Brain microvascular endothelial cell (primary cell): ENCODE results near the gene ECHDC3.

Experiments
- DNase-seq: peaks from one replicate; pipeline ENCODE4 v3.0.0-alpha.2; 2020
- H3K27ac ChIP-seq: fragments of 250-450 bp; sonication (Bioruptor Pico); 2 replicates; pipeline ENCODE4 v1.5.1; 2020; ENCODE audit warnings: mild to moderate bottlenecking, moderate library complexity
- H3K27me3 ChIP-seq: fragments of 250-450 bp; sonication (Bioruptor Pico); replicated peaks from 2 replicates; pipeline ENCODE4 v1.5.1; 2020; ENCODE audit warnings: mild to moderate bottlenecking
- H3K36me3 ChIP-seq: fragments of 250-450 bp; sonication (Bioruptor Pico); replicated peaks from 2 replicates; pipeline ENCODE4 v1.5.1; 2020; ENCODE audit warnings: mild to moderate bottlenecking
- H3K4me3 ChIP-seq: 2 replicates; pipeline ENCODE4 v1.5.1; 2011; ENCODE audit warnings: low read depth, mild to moderate bottlenecking, control low read depth, low read length, moderate library complexity
- CTCF ChIP-seq: IDR thresholded peaks from 2 replicates; pipeline ENCODE4 v1.5.1; 2011; ENCODE audit warnings: low read depth, mild to moderate bottlenecking, moderate library complexity, low read length, control low read depth, inconsistent platforms; ENCODE audit errors: missing control alignments
- in situ Hi-C: cut with HindIII; loops from 2 replicates; pipeline ENCODE4 v1.10.0; 2017; ENCODE audit warnings: low sequenced_read_pairs, low pct_ligation_motif_present

ECHDC3 gene

GRCh38 chr10:11742779-11743298 lies 657 bp downstream of the ECHDC3 start:
- DNase-seq, result no peak
- TF ChIP-seq CTCF, result no peak
- Histone ChIP-seq H3K36me3 (no peaks in the 10 kb centered on the region), H3K4me3 (peak overlapping the region; percentile 65), H3K27me3 (no peaks in the 10 kb centered on the region), H3K27ac (no peak overlapping the region)
- in situ Hi-C loops, result no loop called here

DNA sequence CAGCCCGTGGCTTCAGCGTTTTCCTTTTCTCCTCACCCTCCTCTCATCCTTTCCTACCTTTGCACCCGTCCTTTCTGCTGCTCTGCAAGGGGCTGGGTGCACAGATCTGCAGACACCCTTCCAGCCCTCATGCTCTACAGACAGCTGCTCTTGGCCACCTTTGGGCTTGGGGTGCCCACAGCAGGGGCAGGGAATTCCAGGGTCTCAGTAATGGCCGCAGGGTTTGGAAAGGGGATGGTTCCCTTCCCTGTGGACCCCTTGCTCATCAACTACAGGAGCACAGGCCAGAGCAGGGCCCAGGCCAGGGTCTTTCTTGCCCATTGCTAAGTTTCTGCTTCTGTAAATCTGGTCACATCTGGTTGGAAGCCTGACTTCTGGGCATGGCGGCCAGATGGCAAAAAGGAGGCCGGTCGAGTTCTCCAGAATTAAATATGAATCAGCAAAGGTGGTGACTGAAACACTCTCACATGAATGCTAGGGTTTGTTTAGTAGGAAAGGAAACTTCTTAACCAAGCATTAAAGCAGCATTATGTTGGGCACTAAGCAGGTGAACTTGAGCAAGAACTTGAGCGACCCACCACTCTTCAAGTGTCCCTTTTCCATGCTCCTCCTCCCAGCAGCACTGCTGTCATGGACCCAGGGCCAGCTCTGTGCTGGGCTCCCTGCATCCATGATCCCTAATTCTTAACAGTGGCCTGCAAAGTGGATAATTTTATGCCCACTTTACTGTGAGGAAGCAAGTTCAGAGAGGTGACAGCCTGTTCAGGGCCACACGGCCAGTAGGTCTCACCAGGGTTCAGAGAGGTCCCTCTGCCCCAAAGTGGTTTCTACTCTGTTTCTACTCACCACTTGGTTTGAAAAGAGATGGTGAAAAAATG lies 1.5 kb downstream of the ECHDC3 start:
- no peak for TF ChIP-seq CTCF

DNA sequence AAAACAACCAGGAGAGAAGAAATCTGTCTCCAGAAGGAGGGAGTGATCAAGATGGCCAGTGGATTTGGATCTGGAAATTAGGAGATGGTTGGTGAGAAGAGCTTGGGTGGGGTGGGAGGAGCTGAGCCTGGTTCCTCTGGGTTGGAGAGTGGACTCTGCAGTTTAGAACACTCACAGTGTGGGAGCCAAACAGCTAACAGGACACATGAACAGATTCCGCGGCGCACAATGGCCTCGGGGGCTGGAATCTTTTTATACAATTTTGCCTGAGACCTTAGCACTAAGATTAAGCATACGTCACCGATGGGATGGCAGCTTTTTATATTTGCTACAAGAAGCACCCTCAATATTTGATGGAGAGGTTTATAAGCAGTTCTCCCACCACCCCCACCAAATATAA lies 2.9 kb downstream of the ECHDC3 start:
- Histone ChIP-seq H3K36me3 (no peaks in the 10 kb centered on the region), H3K27ac (no peak overlapping the region), H3K27me3 (no peaks in the 10 kb centered on the region), H3K4me3 (no peak overlapping the region)
- no peak for DNase-seq
- in situ Hi-C loops, result no loop called here
- no peak for TF ChIP-seq CTCF

More for the DNA sequence above, 1.5 kb downstream of the ECHDC3 start:
- no peaks in the 10 kb centered on the region for H3K36me3 ChIP-seq
- in situ Hi-C loops, result no loop called here
- no peak overlapping the region for H3K27ac ChIP-seq
- H3K4me3 ChIP-seq, result no peak overlapping the region
- no peaks in the 10 kb centered on the region for H3K27me3 ChIP-seq
- no peak for DNase-seq

DNA sequence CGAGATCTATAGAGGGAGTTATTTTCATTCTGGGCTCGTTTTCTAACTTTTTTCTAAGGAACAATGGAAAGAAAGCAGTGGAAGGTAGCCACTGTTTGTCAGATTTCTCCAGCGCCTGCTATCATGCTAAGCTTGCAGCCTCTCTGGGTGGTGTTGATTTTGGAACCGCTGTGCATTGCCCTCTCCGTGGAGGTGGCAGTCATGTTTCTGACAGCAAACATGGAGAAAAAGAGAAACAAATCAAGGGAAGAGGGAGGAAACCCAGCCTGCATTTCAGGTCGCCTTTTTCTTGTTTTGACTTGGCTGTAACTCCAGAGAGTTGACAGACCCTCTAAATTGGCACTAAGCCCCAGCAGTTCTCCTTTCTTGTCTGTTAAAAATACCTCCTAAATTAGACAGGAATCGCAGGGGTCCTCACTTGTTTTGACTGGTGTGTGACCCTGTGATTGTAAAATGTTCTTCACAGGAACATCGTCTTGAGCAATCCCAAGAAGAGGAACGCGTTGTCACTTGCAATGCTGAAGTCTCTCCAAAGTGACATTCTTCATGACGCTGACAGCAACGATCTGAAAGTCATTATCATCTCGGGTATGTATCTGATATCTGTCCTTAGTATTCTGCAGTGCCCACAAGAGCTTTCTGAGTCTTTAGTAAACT lies 4.8 kb downstream of the ECHDC3 start:
- H3K27ac ChIP-seq, result no peak overlapping the region
- in situ Hi-C loops, result no loop called here
- no peaks in the 10 kb centered on the region for H3K36me3 ChIP-seq
- DNase-seq, result no peak
- no peaks in the 10 kb centered on the region for H3K27me3 ChIP-seq
- TF ChIP-seq CTCF, result no peak
- no peak overlapping the region for H3K4me3 ChIP-seq

DNA sequence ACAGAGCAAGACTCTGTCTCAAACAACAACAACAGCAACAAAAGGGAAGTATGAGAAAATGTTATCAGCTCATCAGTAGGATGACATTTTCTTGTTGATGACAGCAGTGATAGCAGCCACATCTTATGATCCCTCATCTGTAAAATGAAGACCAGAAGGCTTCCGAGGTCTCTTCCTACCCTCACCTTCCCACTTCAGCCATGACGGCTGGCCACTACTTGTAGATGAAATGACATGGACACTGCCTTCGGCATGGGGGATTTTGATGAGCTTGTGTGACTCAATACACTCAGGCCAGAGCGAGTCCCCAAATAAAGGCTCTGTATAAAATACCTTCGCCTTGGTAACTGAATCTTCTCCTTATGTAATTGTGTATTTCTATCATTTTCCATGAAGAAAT lies 6.7 kb downstream of the ECHDC3 start:
- TF ChIP-seq CTCF, result no peak
- no peaks in the 10 kb centered on the region for H3K36me3 ChIP-seq
- in situ Hi-C loops, result no loop called here

More for the DNA sequence above, 6.7 kb downstream of the ECHDC3 start:
- Histone ChIP-seq H3K4me3 (no peak overlapping the region), H3K27ac (no peak overlapping the region), H3K27me3 (no peaks in the 10 kb centered on the region)
- DNase-seq, result no peak
